GM21526 (cell line): Measurements from ENCODE around the gene SECISBP2.
"Not testable (repeated sequence)": the region's sequence is repeated elsewhere in the genome, so short reads cannot be mapped to it uniquely, and the experiment has no call there.

Experiments
- ATAC-seq: cut with Tn5 transposase; IDR thresholded peaks from one replicate; pipeline ENCODE4 v1.9.1; 2021; ENCODE audit warnings: moderate library complexity; ENCODE audit not compliant: unreplicated experiment, low FRiP score

The SECISBP2 gene, protein sequence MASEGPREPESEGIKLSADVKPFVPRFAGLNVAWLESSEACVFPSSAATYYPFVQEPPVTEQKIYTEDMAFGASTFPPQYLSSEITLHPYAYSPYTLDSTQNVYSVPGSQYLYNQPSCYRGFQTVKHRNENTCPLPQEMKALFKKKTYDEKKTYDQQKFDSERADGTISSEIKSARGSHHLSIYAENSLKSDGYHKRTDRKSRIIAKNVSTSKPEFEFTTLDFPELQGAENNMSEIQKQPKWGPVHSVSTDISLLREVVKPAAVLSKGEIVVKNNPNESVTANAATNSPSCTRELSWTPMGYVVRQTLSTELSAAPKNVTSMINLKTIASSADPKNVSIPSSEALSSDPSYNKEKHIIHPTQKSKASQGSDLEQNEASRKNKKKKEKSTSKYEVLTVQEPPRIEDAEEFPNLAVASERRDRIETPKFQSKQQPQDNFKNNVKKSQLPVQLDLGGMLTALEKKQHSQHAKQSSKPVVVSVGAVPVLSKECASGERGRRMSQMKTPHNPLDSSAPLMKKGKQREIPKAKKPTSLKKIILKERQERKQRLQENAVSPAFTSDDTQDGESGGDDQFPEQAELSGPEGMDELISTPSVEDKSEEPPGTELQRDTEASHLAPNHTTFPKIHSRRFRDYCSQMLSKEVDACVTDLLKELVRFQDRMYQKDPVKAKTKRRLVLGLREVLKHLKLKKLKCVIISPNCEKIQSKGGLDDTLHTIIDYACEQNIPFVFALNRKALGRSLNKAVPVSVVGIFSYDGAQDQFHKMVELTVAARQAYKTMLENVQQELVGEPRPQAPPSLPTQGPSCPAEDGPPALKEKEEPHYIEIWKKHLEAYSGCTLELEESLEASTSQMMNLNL

DNA sequence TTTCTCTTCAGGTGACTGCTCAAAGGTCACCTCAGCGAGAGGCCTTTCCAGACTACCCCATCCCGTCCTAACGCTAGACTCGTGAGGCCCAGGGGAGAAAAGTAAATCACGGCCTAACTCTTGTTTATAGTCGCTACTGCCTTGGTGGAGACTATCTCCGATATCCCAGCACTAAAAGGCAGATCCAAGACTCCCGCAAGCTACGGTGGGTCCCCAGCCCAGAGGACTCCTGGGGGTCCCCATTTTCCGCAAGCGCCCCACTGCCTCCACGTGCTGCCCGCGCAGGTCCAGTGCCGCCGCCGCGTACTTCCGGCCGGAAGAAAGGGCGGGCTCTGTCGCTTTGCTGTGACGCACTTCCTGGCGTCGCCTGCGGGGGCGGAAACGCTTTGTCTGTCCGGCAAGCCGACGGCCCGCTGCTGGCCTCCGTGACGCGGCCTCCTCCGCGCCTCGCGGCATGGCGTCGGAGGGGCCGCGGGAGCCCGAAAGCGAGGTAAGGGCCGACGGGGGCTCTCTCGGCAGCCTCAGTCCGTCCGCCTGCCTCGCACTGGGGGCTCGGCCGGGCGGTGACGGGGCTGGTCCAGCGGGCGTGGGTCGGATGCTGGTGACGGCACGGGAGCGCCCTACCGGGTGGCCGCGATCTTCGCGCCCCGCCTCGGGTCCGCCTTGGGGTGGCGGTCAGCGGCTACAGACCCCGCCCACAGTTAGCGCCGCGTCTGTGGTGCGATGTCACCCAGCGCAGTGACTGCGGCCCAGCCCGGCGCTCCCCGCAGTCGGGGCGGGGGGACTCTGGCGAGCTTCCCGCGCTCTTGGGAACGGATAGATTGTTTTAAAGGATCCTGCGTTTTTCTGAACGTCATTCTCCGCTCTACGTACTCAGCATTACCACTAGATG lies at the start of gene SECISBP2:
Gene SECISBP2 (plus strand): TSS at position 378 of the 892 bp plus-strand sequence. CDS start 77 bp downstream, at position 455.
- peak; percentile 84 for ATAC-seq

DNA sequence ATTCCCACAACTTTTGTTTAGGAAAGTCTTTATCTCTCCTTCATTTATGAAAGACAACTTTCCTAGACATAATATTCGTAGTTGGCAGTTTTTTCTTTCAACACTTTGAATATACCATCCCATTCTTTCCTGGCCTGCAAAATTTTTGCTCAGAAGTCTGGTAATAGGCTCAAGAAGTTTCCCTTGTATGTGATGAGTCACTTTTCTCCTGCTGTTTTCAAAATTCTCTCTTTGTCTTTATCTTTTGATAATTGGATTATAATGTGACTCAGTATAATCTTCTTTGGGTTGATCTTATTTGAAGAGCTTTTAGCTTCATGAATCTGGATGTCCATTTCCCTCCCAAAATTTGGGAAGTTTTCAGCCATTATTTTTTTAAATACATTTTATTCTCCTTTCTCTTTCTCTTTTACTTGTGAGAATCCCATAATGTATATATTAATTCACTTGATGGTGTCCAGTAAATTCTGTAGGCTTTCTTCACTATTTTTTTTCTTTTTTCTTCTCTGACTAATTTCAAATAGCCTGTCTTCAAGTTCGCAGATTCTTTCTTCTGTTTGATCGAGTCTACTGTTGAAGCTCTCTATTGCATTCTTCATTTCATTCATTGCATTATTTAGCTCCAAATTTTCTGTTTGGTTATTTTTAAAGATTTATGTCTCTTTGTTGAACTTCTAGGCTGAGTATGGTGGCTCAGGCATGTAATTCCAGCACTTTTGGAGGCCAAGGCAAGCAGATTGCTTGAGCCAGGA lies 44.6 kb upstream of the SECISBP2 start:
- no peak for ATAC-seq

DNA sequence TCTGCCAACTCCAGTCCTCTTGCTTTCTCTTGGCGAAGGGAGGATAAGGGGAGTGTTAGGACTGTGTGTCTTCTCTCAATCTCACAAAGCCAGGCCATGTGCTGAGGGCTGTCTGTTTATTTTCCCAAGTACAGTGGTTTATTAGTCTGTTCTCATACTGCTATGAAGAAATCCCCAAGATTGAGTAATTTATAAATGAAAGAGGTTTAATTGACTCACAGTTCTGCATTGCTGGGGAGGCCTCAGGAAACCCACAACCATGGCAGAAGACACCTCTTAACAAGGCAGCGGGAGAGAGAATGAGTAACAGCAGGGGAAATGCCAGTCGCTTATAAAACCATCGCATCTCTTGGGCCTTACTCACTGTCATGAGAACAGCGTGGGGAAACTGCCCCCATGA lies 43.5 kb upstream of the SECISBP2 start:
- ATAC-seq: no peak

DNA sequence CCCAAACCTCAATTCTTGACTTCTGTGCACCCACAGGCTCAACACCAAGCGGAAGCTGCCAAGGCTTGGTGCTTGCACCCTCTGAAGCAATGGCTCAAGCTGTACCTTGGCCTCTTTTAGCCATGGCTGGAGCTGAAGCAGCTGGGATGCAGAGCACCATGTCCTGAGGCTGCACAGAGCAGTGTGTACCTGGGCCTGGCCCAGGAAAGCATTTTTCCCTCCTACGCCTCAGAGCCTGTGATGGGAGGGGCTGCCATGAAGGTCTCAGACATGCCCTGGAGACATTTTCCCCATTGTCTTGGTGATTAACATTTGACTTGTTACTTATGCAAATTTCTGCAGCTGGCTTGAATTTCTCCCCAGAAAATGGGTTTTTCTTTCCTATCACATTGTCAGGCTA lies 42.3 kb upstream of the SECISBP2 start:
- not testable (repeated sequence) for ATAC-seq

DNA sequence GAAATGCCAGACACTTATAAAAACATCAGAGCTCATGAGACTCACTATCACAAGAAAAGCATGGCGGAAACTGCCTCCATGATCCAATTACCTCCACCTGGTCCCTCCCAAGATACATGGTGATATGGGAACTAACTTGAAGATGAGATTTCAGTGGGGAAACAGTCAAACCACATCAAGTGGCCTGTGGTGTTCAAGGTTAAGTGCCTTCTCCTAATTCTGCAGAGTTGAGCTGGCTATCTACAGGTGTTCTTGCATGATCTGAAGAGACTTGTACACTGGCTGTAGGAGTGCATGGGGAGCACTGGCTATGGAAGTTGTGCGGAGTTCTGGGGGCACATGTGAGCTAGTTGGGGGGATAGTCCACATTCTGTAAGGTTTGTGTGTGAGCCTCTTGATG lies 41.3 kb upstream of the SECISBP2 start:
- ATAC-seq: no peak

DNA sequence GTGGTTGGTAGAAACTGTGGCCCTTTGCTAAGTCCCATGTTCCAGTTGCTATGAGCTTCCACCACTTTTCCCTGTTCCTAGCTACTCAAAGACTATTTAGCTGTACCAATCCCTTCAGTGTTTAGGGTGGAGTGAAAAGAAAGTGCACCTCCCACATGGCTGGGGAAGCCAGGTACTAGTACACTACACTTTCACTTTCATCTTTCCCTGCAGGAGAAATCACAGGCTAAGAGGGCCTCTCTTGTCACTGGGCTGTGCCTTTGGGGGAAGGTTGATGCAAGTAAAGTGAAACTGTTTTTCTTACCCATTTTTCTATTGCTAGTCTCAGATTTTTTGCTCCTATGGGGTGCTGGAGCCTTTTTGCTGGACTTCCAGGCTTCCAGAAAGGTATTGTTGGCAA lies 40.8 kb upstream of the SECISBP2 start:
- ATAC-seq: no peak

DNA sequence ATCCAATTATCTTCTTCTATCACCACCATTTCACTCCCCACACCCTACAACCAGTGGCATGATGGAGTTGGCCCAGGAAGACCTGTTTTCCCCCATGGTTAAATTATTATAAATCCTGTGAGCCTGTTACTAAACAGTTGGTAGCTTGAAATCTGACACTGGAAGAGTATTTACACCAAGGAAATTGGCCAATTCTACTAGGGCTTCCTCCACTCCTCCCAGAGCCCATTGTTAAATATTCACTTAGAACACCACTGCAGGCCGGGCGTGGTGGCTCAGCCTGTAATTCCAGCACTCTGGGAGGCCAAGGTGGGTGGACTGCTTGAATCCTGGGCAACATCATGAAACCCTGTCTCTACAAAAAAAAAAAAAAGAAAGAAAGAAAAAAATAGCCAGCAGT lies 39.7 kb upstream of the SECISBP2 start:
- no peak for ATAC-seq

DNA sequence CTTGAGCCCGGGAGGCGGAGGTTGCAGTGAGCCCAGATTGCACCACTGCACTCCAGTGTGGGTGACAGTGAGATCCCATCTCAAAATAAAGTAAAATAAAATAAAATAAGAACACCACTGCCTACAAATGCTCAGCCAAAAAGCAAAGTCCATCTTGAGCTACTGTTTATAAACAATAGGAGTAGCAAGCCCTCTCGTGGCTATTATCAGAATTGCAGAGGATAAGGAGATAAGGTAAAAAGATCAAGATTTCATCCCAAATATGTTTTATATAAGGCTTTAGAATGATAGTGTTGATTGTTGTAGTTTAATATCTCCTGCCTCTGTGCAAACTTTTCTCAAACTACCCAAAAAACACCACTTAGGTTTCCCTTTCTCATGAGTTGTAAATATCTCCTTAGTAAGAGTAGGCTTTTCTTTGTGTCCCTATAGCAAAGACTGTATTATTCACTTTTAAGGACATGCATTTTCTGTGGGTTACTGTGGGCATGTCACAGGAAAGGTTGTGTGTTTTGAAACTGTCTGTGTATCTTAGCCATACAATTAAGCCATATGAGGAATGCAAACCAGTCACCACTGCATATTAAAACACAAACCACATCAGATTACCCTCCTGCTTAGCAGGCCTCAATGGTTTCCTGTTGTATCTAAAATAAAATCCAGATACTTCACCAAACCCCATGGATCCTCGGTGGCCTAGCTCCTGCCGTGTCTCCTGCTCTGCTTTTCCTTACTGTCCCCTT lies 39.1 kb upstream of the SECISBP2 start:
- ATAC-seq: no peak

DNA sequence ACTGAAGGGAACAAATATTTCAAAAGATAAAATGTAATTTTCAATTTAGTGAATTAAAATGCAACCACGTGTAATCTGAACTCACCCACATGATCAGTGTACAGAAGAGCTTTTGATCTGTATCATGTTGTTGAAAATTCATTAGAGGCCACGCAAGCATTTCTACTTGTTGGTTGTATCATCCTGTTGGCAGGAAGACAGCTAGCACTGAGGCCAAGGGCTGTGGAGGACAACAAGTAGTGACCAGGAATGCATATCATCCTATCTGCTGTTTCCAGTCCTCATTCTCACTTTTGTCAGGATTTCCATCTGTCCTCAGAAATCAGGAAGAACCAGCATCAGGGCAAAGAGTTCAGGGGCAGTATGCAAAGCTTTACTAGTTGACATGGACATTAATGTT lies 37.2 kb upstream of the SECISBP2 start:
- ATAC-seq: no peak

DNA sequence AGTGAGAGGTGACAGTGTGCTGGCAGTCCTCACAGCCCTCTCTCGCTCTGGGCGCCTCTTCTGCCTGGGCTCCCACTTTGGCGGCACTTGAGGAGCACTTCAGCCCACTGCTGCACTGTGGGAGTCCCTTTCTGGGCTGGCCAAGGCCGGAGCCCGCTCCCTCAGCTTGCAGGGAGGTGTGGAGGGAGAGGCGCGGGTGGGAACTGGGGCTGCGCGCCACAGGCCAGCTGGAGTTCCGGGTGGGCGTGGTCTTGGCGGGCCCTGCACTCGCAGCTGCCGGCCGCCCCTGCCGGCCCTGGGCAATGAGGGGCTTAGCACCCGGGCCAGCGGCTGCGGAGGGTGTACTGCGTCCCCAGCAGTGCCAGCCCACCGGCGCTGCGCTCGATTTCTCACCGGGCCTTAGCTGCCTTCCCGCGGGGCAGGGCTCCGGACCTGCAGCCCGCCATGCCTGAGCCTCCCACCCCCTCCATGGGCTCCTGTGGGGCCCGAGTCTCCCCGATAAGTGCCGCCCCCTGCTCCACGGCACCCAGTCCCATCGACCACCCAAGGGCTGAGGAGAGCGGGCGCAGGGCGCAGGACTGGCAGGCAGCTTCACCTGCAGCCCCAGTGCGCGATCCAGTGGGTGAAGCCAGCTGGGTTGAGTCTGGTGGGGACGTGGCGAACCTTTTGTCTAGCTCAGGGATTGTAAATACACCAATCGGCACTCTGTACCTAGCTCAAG lies 35.9 kb upstream of the SECISBP2 start:
- not testable (repeated sequence) for ATAC-seq

DNA sequence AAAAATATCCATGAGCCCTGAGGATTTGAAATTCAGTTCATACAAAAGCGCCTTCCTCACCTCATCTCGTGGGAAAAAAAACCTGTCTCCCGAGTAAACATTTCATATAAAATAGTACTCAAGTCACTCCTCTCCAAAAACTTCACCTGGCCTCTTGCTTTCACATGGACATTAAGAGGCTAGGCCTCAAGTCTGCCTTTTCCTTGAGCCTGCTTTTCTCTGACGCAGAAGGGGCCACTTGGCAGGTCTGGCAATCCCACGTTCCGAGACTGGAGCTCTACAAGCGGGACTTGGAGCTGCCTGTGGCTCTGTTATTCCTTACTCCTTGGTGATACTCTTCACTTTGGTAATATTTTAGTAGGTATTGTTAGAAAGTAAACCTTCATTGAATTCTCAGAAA lies 34.2 kb upstream of the SECISBP2 start:
- no peak for ATAC-seq

DNA sequence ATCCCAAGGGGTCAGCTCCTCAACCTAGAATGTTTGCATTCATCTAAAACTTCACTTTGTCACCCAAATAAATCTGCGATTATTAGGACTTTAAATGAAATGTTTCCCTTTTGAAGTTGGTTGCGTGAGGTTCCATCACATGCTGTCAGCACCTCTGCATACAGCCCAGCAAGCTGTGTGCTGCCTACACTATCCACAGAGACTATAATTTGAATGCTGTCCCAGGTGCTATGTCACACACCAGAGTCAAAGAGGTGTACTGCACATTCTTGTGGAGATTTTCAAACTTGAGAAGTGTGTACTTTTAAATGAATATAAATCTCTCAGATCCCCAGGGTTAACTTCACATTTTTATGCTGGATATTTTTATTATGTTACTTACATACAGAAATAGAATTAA lies 26.6 kb upstream of the SECISBP2 start:
- no peak for ATAC-seq

DNA sequence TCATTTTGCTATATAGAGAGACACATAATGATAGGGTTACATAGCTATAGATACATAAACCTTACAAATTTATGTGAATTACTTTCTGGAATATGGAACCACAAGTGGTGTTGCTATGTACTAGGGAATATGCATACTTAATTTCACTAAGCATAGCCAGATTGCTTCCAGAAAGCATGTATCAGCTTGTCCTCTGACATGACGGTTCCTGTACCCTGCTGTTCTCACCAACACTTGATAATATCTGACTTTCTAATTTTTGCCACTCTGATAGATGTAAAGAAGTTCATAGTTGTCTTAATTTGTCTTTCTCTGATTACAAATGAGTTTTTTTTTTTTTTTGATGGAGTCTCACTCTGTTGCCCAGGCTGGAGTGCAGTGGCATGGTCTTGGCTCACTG lies 25.3 kb upstream of the SECISBP2 start:
- ATAC-seq: no peak

DNA sequence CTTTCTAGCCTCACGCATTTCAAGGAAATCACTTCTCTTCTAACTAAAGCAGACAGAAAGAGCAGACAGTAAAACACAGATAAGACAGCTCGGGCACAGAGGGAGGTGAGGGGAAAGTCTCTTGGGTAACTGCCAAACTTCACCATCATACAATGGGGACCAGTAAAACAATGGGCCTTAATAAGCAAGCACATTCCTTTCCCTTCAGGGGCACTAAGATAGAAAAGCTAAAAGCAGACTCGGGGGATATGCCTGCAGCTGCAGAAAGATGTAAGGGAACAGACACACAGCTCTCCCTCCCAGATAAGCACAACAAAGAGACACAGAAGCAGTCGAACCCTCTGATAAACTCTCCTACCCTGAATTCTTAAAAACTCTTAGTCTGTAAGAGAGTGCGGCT lies 22.9 kb upstream of the SECISBP2 start:
- ATAC-seq: no peak

DNA sequence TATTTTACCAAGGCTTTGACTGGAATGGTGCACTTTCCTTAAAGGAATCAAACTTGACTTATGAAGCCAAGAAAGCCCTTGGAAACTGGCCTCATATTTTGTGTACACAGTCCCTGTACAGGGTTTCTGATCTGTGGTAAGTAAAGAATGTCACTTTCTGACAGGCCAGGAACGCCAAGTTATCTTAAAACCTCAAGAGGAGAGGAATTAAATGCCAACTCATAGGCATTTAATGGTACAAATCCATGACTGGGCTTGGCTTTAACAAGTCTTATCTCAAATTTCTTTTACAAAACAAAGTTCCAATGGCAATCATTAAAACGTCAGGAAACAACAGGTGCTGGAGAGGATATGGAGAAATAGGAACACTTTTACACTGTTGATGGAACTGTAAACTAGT lies 16.3 kb upstream of the SECISBP2 start:
- not testable (repeated sequence) for ATAC-seq

DNA sequence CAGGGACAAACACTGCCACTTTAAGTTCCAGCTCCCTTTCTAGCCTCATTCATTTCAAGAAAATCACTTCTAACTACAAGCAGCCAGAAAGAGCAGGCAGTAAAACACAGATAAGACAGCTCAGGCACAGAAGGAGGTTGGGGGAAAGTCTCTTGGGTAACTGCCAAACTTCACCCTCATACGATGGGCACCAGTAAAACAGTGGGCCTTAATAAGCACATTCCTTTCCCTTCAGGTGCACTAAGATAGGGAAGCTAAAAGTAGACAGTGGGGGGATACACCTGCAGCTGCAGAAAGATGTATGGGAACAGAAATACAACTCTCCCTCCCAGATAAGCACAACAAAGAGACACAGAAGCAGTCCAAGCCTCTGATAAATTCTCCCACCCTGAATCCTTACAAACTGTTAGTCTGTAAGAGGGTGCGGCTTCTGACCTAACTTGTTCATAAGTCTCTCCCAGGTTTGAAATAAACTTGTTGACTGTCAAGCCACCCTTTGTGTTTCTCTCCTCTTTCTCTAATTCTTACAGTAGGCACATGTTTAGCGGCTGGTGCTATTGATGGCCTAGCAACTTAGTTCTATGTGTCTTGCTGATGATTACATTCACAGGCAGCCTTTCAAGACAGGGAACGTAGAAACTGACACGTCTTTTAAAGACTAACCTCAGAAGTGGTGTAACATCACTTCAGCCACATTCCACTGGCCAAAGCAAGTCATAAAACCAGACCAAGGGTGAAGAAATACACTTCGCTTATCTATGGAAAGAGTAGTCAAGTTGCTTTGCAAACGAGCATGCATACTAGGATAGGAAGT lies 14.1 kb upstream of the SECISBP2 start:
- no peak for ATAC-seq

DNA sequence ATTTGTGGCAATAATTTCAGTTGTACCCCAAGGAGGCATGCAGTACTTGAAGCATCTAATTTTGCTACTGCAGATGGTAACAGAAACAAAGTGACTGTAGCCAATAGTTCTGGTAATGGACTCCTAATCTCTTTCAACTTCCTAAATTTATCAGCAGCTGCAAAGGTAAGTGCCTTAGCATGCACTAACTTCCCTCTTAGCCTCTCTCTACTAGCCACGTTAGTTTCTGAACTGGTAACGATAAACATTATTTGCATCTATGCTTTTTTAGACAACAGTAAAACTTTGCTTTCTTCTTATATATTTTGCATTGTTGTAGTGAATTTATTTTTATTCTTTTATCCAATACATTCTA lies 13.5 kb upstream of the SECISBP2 start:
- ATAC-seq: peak; percentile 51

DNA sequence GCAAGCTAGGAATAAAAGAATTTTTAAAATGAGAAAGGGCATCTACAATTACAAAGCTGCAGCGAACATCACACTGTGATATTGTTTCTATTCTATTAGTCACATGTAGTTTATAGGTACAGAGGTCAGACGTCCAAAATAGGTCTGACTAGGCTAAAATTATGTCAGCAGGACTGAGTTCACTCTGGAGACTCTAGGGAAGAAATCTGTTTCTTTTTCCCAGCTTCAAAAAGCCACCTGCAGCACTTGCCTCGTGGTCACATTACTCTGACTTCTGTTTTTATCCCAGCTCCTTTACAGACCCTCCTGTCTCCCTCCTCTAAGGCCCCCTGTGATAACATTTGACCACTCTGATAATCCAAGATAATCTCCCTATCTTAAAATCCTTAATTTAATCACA lies 12.4 kb upstream of the SECISBP2 start:
- ATAC-seq: no peak
